ENCODE data around the gene GTF2F2.
"Not testable (repeated sequence)": the region's sequence is repeated elsewhere in the genome, so short reads cannot be mapped to it uniquely, and the experiment has no call there.

The GTF2F2 gene

GRCh38 chr13:45185286-45185685 lies 65.0 kb downstream of the GTF2F2 start:
- DNase-seq (ENCODE audit: extremely low spot score) = no peak
- TF ChIP-seq SP1 (IDR thresholded peaks at IDR 0.05) = no peak
- no peak for TF ChIP-seq LEF1 (IDR thresholded peaks at IDR 0.05; ENCODE audit: borderline replicate concordance)
- no peak for TF ChIP-seq BHLHE40 (IDR thresholded peaks at IDR 0.05; ENCODE audit: borderline replicate concordance)
- no peak for TF ChIP-seq HDGF (IDR thresholded peaks at IDR 0.05; ENCODE audit: borderline replicate concordance)
- TF ChIP-seq, protein P1, sequence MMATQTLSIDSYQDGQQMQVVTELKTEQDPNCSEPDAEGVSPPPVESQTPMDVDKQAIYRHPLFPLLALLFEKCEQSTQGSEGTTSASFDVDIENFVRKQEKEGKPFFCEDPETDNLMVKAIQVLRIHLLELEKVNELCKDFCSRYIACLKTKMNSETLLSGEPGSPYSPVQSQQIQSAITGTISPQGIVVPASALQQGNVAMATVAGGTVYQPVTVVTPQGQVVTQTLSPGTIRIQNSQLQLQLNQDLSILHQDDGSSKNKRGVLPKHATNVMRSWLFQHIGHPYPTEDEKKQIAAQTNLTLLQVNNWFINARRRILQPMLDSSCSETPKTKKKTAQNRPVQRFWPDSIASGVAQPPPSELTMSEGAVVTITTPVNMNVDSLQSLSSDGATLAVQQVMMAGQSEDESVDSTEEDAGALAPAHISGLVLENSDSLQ (IDR thresholded peaks at IDR 0.05) = no peak
- no peak for TF ChIP-seq ARNT (IDR thresholded peaks at IDR 0.05)
- TF ChIP-seq SUZ12 (IDR thresholded peaks at IDR 0.05) = no peak
- TF ChIP-seq FOXK2 (IDR thresholded peaks at IDR 0.05) = no peak
- no peak for TF ChIP-seq NFRKB (IDR thresholded peaks at IDR 0.05)
- no peak for TF ChIP-seq L3MBTL2 (conservative IDR thresholded peaks at IDR 0.05)
- no peak for TF ChIP-seq ZNF384 (IDR thresholded peaks at IDR 0.05)
- TF ChIP-seq FOXA1 (IDR thresholded peaks at IDR 0.05) = no peak
- TF ChIP-seq ELF4 (IDR thresholded peaks at IDR 0.05) = no peak
- no peak for TF ChIP-seq CTBP1 (IDR thresholded peaks at IDR 0.05; ENCODE audit: borderline replicate concordance)
- TF ChIP-seq FOXM1 (IDR thresholded peaks at IDR 0.05; ENCODE audit: borderline replicate concordance) = no peak
- no peak for TF ChIP-seq TARDBP (IDR thresholded peaks at IDR 0.05)
- CTCF ChIA-PET = interaction anchor here (0.6 kb wide), 2 partner anchors 25 to 49 kb away, joined by 3 read pairs; no protein-coding TSS in a partner anchor
- POLR2A ChIA-PET = no interaction called here

DNA sequence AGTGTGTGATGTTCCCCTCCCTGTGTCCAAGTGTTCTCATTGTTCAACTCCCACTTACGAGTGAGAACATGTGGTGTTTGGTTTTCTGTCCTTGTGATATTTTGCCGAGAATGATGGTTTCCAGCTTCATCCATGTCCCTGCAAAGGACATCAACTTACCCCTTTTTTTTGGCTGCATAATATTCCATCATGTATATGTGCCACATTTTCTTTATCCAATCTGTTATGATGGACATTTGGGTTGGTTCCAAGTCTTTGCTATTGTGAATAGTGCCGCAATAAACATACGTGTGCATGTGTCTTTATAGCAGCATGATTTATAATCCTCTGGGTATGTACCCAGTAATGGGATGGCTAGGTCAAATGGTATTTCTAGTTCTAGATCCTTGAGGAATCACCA lies 68.8 kb downstream of the GTF2F2 start:
- CTCF ChIA-PET; POLR2A ChIA-PET; DNase-seq (ENCODE audit: extremely low spot score): not testable (repeated sequence)

DNA sequence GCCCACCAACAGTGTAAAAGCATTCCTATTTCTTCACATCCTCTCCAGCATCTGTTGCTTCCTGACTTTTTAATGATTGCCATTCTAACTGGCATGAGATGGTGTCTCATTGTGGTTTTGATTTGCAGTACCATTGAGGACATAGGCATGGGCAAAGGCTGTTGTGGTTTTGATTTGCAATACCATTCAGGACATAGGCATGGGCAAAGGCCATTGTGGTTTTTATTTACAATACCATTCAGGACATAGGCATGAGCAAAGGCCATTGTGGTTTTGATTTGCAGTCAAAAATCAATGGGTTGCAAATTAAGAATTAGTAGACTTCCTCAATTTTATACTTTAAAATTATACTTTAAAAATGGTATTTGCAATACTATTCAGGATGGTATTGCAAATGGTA lies 69.2 kb downstream of the GTF2F2 start:
- DNase-seq (ENCODE audit: extremely low spot score); CTCF ChIA-PET; POLR2A ChIA-PET: not testable (repeated sequence)

DNA sequence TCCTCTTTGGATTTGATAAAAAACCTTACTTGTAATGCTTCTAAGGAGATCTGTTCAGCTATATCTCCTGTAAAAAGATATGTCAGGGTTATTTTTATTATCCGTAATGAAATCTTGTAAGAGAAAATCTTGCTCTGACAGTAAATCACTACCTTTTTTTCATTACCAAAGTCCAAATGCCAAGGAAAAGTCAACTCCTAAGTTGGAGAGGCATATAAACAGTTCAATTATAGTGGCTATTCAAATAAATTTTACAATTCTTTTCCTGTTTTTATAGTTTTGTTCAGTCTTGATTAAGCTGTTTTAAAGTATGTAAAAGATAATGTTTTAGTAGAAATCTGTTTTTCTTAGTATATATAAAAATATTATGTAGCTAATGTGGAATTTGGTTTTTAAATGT lies 71.6 kb downstream of the GTF2F2 start:
- TF ChIP-seq ZNF384 (IDR thresholded peaks at IDR 0.05) = no peak
- TF ChIP-seq, protein P1 (IDR thresholded peaks at IDR 0.05) = peak; percentile 16; the same call in 1 of the 2 replicates
- no peak for TF ChIP-seq ARNT (IDR thresholded peaks at IDR 0.05)
- ChIA-PET CTCF (no interaction called here), POLR2A (no interaction called here)
- no peak for DNase-seq (ENCODE audit: extremely low spot score)

- POLR2A ChIA-PET = no interaction called here
- no peak for DNase-seq (ENCODE audit: extremely low spot score)
- TF ChIP-seq LEF1 (IDR thresholded peaks at IDR 0.05; ENCODE audit: borderline replicate concordance) (no peak), ELF4 (IDR thresholded peaks at IDR 0.05) (no peak), NFRKB (IDR thresholded peaks at IDR 0.05) (no peak), ARNT (IDR thresholded peaks at IDR 0.05) (no peak), SUZ12 (IDR thresholded peaks at IDR 0.05) (no peak), ZNF384 (IDR thresholded peaks at IDR 0.05) (no peak), TARDBP (IDR thresholded peaks at IDR 0.05) (no peak), FOXM1 (IDR thresholded peaks at IDR 0.05; ENCODE audit: borderline replicate concordance) (no peak), L3MBTL2 (conservative IDR thresholded peaks at IDR 0.05) (no peak), HDGF (IDR thresholded peaks at IDR 0.05; ENCODE audit: borderline replicate concordance) (no peak), CTBP1 (IDR thresholded peaks at IDR 0.05; ENCODE audit: borderline replicate concordance) (no peak), BHLHE40 (IDR thresholded peaks at IDR 0.05; ENCODE audit: borderline replicate concordance) (no peak)
- TF ChIP-seq, protein P1 (IDR thresholded peaks at IDR 0.05) = no peak
- CTCF ChIA-PET = no interaction called here
These were observed 74.0 kb downstream of the GTF2F2 start for GRCh38 chr13:45194081-45194939.

- DNase-seq (ENCODE audit: extremely low spot score) = no peak
- TF ChIP-seq FOXA1 (IDR thresholded peaks at IDR 0.05) (no peak), FOXK2 (IDR thresholded peaks at IDR 0.05) (no peak), SP1 (IDR thresholded peaks at IDR 0.05) (no peak), BHLHE40 (IDR thresholded peaks at IDR 0.05; ENCODE audit: borderline replicate concordance) (no peak), ARNT (IDR thresholded peaks at IDR 0.05) (no peak), LEF1 (IDR thresholded peaks at IDR 0.05; ENCODE audit: borderline replicate concordance) (no peak), NFRKB (IDR thresholded peaks at IDR 0.05) (no peak), HDGF (IDR thresholded peaks at IDR 0.05; ENCODE audit: borderline replicate concordance) (no peak), TARDBP (IDR thresholded peaks at IDR 0.05) (no peak), FOXM1 (IDR thresholded peaks at IDR 0.05; ENCODE audit: borderline replicate concordance) (no peak)
- TF ChIP-seq, protein P1 (IDR thresholded peaks at IDR 0.05) = no peak
- CTCF ChIA-PET = no interaction called here
- POLR2A ChIA-PET = no interaction called here
These were observed 75.1 kb downstream of the GTF2F2 start for GRCh38 chr13:45195421-45195820.

Data from HEK293T (cell line).